GM23338 (cell line): ENCODE data around the gene NCKIPSD. TPM values are rescaled to one million over a fixed set of nuclear protein-coding genes. Genes with fewer than 3 reads are reported as not detected.

Experiments used
- ATAC-seq: fragments of 200-7000 bp; cut with Tn5 transposase; 3 replicates; pipeline ENCODE4 v1.9.1; 2020
- DNase-seq: peaks from one replicate; pipeline ENCODE4 v3.0.0-alpha.2; 2015; ENCODE audit warnings: low spot score
- H2AFZ ChIP-seq: fragments of 200-600 bp; sonication (generic); 2 replicates; pipeline ENCODE4 v1.8.0; 2016; ENCODE audit warnings: antibody characterized with exemption, mild to moderate bottlenecking, moderate library complexity
- H3F3A ChIP-seq: fragments of 200-600 bp; sonication (generic); replicated peaks from 2 replicates; pipeline ENCODE4 v1.8.0; 2017; ENCODE audit warnings: antibody characterized with exemption, mixed run types, low read depth
- H3K27ac ChIP-seq: fragments of 200-600 bp; sonication (generic); 2 replicates; pipeline ENCODE4 v1.6.1; 2016; ENCODE audit warnings: low read depth
- H3K27me3 ChIP-seq: fragments of 200-600 bp; sonication (generic); 2 replicates; pipeline ENCODE4 v1.8.0; 2016; ENCODE audit warnings: mild to moderate bottlenecking, mixed run types, moderate library complexity; ENCODE audit not compliant: insufficient read depth
- H3K36me3 ChIP-seq: fragments of 200-600 bp; sonication (generic); 2 replicates; pipeline ENCODE4 v1.8.0; 2016; ENCODE audit warnings: mild to moderate bottlenecking; ENCODE audit not compliant: insufficient read depth
- H3K4me1 ChIP-seq: fragments of 200-600 bp; sonication (generic); 2 replicates; pipeline ENCODE4 v1.8.0; 2016; ENCODE audit warnings: mild to moderate bottlenecking, moderate library complexity; ENCODE audit not compliant: insufficient read depth
- H3K4me2 ChIP-seq: fragments of 200-600 bp; sonication (generic); 2 replicates; pipeline ENCODE4 v1.7.1; 2017; ENCODE audit warnings: mixed run types
- H3K4me3 ChIP-seq: fragments of 200-600 bp; sonication (generic); 2 replicates; pipeline ENCODE4 v1.6.1; 2016; ENCODE audit warnings: mixed run types
- H3K79me2 ChIP-seq: fragments of 200-600 bp; sonication (generic); replicated peaks from 2 replicates; pipeline ENCODE4 v1.8.0; 2017; ENCODE audit warnings: mild to moderate bottlenecking; ENCODE audit not compliant: insufficient read depth
- H3K9me2 ChIP-seq: fragments of 200-600 bp; sonication (generic); 2 replicates; pipeline ENCODE4 v1.8.0; 2017; ENCODE audit not compliant: insufficient read depth
- H4K20me1 ChIP-seq: fragments of 200-600 bp; sonication (generic); replicated peaks from 2 replicates; pipeline ENCODE4 v1.8.0; 2017; ENCODE audit warnings: mild to moderate bottlenecking; ENCODE audit not compliant: insufficient read depth
- H3K27ac Mint-ChIP-seq: 2 replicates; pipeline ENCODE4 v1.8.0; 2020; ENCODE audit warnings: inconsistent platforms, mild to moderate bottlenecking, moderate library complexity, mixed read lengths
- H3K27me3 Mint-ChIP-seq: 3 replicates; pipeline ENCODE4 v1.8.0; 2022; ENCODE audit warnings: low read depth, mild to moderate bottlenecking, moderate library complexity, mixed read lengths, inconsistent platforms; ENCODE audit not compliant: insufficient read depth, poor library complexity
- H3K36me3 Mint-ChIP-seq: 3 replicates; pipeline ENCODE4 v1.8.0; 2021; ENCODE audit warnings: low read depth, mild to moderate bottlenecking, inconsistent platforms, moderate library complexity, mixed read lengths
- H3K4me1 Mint-ChIP-seq: 3 replicates; pipeline ENCODE4 v1.8.0; 2020; ENCODE audit warnings: mild to moderate bottlenecking, inconsistent platforms, mixed read lengths
- H3K4me3 Mint-ChIP-seq: 3 replicates; pipeline ENCODE4 v1.8.0; 2021; ENCODE audit warnings: moderate library complexity, mild to moderate bottlenecking, inconsistent platforms, mixed read lengths
- H3K9me3 Mint-ChIP-seq: 3 replicates; pipeline ENCODE4 v1.8.0; 2020; ENCODE audit warnings: moderate library complexity, mild to moderate bottlenecking, inconsistent platforms, mixed read lengths
- CREB1 ChIP-seq: fragments of 250-450 bp; sonication (Bioruptor Pico); IDR thresholded peaks from 2 replicates; pipeline ENCODE4 v1.5.0; 2020; ENCODE audit warnings: low read depth, mild to moderate bottlenecking, moderate library complexity
- EZH2 ChIP-seq: fragments of 200-600 bp; sonication (generic); IDR thresholded peaks from one replicate; pipeline ENCODE4 v1.8.0; 2017; ENCODE audit warnings: antibody characterized with exemption, mild to moderate bottlenecking, low read depth; ENCODE audit not compliant: unreplicated experiment
- EZH2phosphoT487 ChIP-seq: fragments of 200-600 bp; sonication (generic); IDR thresholded peaks from one replicate; pipeline ENCODE4 v1.8.1; 2018; ENCODE audit warnings: antibody characterized with exemption; ENCODE audit not compliant: unreplicated experiment
- JUNB ChIP-seq: IDR thresholded peaks from one replicate; pipeline ENCODE4 v1.6.1; 2016; ENCODE audit warnings: antibody characterized with exemption; ENCODE audit not compliant: unreplicated experiment
- POLR2AphosphoS5 ChIP-seq: IDR thresholded peaks from 2 replicates; pipeline ENCODE4 v1.6.1; 2016; ENCODE audit warnings: antibody characterized with exemption, low read depth
- STAT1 ChIP-seq: IDR thresholded peaks from one replicate; pipeline ENCODE4 v1.6.1; 2016; ENCODE audit warnings: antibody characterized with exemption; ENCODE audit not compliant: unreplicated experiment
- polyA plus RNA-seq: library from polyadenylated mRNA; unstranded; fragments of >200 nt; fragmentation: Nextera tagmentation; extraction: Ambion mirVana; gene quantifications from 2 replicates; pipeline ENCODE4 v1.2.1, GENCODE V29; 2016
- total RNA-seq: library from RNA; depleted of rRNA; stranded (reverse); fragments of >200 nt; shearing (Covaris generic); gene quantifications from 2 replicates; pipeline ENCODE4 v1.2.3, GENCODE V29; 2014
- TF ChIP-seq, protein P1 (sequence below): IDR thresholded peaks from one replicate; pipeline ENCODE4 v1.6.1; 2018; ENCODE audit warnings: antibody characterized with exemption; ENCODE audit not compliant: unreplicated experiment
- TF ChIP-seq, protein P2 (sequence below): fragments of 250-450 bp; sonication (Bioruptor Pico); IDR thresholded peaks from 2 replicates; pipeline ENCODE4 v1.5.0; 2020; ENCODE audit warnings: mild to moderate bottlenecking, moderate library complexity
- TF ChIP-seq, protein P3 (sequence below): IDR thresholded peaks from 2 replicates; pipeline ENCODE4 v1.6.1; 2016; ENCODE audit warnings: antibody characterized with exemption

NCKIPSD gene
- total and polyA plus RNA-seq, 2 experiments from 2014 or later = 15.1 to 45.1 TPM

DNA sequence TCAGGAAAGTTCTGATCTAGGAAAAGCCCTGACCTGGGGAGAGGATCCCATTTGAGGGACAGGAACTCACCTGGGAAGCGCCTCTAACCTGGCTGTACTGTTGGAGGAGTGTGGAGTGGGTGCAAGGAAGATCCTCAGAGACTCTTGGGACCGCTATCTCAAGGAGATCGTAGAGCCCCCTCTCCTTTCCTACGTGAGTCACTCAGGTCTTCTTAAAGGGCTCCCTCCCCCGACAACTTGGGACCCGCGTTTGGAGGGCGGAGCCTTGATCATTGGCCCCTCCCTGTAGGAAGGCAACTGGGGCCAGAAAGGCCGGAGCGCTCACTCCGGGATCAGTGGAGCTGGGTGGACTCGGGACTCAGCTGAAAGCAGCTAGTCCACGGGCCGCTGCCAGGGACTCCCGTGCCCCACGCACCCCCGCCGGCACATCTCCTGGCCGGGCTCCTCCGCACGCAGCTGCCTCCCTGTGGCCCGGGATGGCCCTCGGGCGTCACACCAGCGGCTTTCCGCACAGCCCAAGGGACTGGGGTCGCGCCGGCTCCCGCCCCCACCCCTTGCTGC lies 51.0 kb downstream of the NCKIPSD start:
- TF ChIP-seq POLR2AphosphoS5 = no peak; the same call in 1 of the 2 replicates
- TF ChIP-seq, protein P1, sequence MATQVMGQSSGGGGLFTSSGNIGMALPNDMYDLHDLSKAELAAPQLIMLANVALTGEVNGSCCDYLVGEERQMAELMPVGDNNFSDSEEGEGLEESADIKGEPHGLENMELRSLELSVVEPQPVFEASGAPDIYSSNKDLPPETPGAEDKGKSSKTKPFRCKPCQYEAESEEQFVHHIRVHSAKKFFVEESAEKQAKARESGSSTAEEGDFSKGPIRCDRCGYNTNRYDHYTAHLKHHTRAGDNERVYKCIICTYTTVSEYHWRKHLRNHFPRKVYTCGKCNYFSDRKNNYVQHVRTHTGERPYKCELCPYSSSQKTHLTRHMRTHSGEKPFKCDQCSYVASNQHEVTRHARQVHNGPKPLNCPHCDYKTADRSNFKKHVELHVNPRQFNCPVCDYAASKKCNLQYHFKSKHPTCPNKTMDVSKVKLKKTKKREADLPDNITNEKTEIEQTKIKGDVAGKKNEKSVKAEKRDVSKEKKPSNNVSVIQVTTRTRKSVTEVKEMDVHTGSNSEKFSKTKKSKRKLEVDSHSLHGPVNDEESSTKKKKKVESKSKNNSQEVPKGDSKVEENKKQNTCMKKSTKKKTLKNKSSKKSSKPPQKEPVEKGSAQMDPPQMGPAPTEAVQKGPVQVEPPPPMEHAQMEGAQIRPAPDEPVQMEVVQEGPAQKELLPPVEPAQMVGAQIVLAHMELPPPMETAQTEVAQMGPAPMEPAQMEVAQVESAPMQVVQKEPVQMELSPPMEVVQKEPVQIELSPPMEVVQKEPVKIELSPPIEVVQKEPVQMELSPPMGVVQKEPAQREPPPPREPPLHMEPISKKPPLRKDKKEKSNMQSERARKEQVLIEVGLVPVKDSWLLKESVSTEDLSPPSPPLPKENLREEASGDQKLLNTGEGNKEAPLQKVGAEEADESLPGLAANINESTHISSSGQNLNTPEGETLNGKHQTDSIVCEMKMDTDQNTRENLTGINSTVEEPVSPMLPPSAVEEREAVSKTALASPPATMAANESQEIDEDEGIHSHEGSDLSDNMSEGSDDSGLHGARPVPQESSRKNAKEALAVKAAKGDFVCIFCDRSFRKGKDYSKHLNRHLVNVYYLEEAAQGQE = no peak
- TF ChIP-seq CREB1 (CRISPR knock-in tag) = no peak
- TF ChIP-seq JUNB = no peak
- TF ChIP-seq STAT1 = no peak
- TF ChIP-seq, protein P2, sequence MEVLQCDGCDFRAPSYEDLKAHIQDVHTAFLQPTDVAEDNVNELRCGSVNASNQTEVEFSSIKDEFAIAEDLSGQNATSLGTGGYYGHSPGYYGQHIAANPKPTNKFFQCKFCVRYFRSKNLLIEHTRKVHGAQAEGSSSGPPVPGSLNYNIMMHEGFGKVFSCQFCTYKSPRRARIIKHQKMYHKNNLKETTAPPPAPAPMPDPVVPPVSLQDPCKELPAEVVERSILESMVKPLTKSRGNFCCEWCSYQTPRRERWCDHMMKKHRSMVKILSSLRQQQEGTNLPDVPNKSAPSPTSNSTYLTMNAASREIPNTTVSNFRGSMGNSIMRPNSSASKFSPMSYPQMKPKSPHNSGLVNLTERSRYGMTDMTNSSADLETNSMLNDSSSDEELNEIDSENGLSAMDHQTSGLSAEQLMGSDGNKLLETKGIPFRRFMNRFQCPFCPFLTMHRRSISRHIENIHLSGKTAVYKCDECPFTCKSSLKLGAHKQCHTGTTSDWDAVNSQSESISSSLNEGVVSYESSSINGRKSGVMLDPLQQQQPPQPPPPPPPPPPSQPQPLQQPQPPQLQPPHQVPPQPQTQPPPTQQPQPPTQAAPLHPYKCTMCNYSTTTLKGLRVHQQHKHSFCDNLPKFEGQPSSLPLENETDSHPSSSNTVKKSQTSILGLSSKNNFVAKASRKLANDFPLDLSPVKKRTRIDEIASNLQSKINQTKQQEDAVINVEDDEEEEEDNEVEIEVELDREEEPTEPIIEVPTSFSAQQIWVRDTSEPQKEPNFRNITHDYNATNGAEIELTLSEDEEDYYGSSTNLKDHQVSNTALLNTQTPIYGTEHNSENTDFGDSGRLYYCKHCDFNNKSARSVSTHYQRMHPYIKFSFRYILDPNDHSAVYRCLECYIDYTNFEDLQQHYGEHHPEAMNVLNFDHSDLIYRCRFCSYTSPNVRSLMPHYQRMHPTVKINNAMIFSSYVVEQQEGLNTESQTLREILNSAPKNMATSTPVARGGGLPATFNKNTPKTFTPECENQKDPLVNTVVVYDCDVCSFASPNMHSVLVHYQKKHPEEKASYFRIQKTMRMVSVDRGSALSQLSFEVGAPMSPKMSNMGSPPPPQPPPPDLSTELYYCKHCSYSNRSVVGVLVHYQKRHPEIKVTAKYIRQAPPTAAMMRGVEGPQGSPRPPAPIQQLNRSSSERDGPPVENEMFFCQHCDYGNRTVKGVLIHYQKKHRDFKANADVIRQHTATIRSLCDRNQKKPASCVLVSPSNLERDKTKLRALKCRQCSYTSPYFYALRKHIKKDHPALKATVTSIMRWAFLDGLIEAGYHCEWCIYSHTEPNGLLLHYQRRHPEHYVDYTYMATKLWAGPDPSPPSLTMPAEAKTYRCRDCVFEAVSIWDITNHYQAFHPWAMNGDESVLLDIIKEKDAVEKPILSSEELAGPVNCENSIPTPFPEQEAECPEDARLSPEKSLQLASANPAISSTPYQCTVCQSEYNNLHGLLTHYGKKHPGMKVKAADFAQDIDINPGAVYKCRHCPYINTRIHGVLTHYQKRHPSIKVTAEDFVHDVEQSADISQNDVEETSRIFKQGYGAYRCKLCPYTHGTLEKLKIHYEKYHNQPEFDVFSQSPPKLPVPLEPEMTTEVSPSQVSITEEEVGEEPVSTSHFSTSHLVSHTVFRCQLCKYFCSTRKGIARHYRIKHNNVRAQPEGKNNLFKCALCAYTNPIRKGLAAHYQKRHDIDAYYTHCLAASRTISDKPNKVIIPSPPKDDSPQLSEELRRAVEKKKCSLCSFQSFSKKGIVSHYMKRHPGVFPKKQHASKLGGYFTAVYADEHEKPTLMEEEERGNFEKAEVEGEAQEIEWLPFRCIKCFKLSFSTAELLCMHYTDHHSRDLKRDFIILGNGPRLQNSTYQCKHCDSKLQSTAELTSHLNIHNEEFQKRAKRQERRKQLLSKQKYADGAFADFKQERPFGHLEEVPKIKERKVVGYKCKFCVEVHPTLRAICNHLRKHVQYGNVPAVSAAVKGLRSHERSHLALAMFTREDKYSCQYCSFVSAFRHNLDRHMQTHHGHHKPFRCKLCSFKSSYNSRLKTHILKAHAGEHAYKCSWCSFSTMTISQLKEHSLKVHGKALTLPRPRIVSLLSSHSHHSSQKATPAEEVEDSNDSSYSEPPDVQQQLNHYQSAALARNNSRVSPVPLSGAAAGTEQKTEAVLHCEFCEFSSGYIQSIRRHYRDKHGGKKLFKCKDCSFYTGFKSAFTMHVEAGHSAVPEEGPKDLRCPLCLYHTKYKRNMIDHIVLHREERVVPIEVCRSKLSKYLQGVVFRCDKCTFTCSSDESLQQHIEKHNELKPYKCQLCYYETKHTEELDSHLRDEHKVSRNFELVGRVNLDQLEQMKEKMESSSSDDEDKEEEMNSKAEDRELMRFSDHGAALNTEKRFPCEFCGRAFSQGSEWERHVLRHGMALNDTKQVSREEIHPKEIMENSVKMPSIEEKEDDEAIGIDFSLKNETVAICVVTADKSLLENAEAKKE (CRISPR knock-in tag) = no peak
- TF ChIP-seq EZH2 = no peak
- TF ChIP-seq EZH2phosphoT487 = no peak
- TF ChIP-seq, protein P3, sequence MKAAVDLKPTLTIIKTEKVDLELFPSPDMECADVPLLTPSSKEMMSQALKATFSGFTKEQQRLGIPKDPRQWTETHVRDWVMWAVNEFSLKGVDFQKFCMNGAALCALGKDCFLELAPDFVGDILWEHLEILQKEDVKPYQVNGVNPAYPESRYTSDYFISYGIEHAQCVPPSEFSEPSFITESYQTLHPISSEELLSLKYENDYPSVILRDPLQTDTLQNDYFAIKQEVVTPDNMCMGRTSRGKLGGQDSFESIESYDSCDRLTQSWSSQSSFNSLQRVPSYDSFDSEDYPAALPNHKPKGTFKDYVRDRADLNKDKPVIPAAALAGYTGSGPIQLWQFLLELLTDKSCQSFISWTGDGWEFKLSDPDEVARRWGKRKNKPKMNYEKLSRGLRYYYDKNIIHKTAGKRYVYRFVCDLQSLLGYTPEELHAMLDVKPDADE = no peak
- peak overlapping the region; percentile 84; the same call in 1 of the 2 replicates for H2AFZ ChIP-seq
- H3K4me1 ChIP-seq = peaks cover 12% of the 10 kb centered on the region
- peaks cover 4% of the 10 kb centered on the region; the same call in 1 of the 2 replicates for H3K36me3 ChIP-seq
- H3K4me1 Mint-ChIP-seq = peaks cover 33% of the 10 kb centered on the region
- no peaks in the 10 kb centered on the region for H3K27me3 ChIP-seq
- peak overlapping the region; percentile 90 for H3K4me2 ChIP-seq
- peaks cover 5% of the 10 kb centered on the region for H4K20me1 ChIP-seq
- H3K9me2 ChIP-seq = no peaks in the 10 kb centered on the region
- H3K27ac Mint-ChIP-seq = no peak overlapping the region; the same call in 1 of the 2 replicates
- no peaks in the 10 kb centered on the region for H3K9me3 Mint-ChIP-seq
- H3K27ac ChIP-seq = 0 out of 2 replicates have a peak overlapping the region, but pooled peaks have one; percentile 26
- peaks cover 10% of the 10 kb centered on the region for H3K79me2 ChIP-seq
- peaks cover 35% of the 10 kb centered on the region for H3K36me3 Mint-ChIP-seq
- ATAC-seq (peak; percentile 49), DNase-seq (peak; percentile 78)
- H3K27me3 Mint-ChIP-seq = peaks cover 15% of the 10 kb centered on the region
- H3K4me3 Mint-ChIP-seq = peak overlapping the region; percentile 89
- peaks cover 3% of the 10 kb centered on the region; the same call in 1 of the 2 replicates for H3F3A ChIP-seq
- peak overlapping the region; percentile 93 for H3K4me3 ChIP-seq
